NCI-H69 (cell line): ENCODE results near the gene PSMA5.

Experiments
- DNase-seq: peaks from one replicate; lab custom pipeline; 2025; lab: John Stamatoyannopoulos, UW

The PSMA5 gene

GRCh38 chr1:109367626-109368025 lies 58.6 kb downstream of the PSMA5 start:
- DNase-seq = no peak

- no peak for DNase-seq
These were observed 60.5 kb downstream of the PSMA5 start for GRCh38 chr1:109365642-109366204.

GRCh38 chr1:109361649-109362048 lies 64.6 kb downstream of the PSMA5 start:
- no peak for DNase-seq

GRCh38 chr1:109361069-109361468 lies 65.2 kb downstream of the PSMA5 start:
- no peak for DNase-seq

GRCh38 chr1:109357616-109358015 lies 68.6 kb downstream of the PSMA5 start:
- DNase-seq = peak; percentile 11

GRCh38 chr1:109356915-109357314 lies 69.3 kb downstream of the PSMA5 start:
- peak; percentile 65 for DNase-seq

- no peak for DNase-seq
These were observed 69.7 kb downstream of the PSMA5 start for GRCh38 chr1:109356505-109356904.

GRCh38 chr1:109354929-109355328 lies 71.3 kb downstream of the PSMA5 start:
- no peak for DNase-seq

- no peak for DNase-seq
These were observed 74.8 kb downstream of the PSMA5 start for GRCh38 chr1:109351457-109351856.

- no peak for DNase-seq
These were observed 75.6 kb downstream of the PSMA5 start for GRCh38 chr1:109350655-109351054.

GRCh38 chr1:109350182-109350581 lies 76.1 kb downstream of the PSMA5 start:
- no peak for DNase-seq
